K562 (cell line): ENCODE data around the gene DELE1. TPM values are rescaled to one million over a fixed set of nuclear protein-coding genes. Genes with fewer than 3 reads are reported as not detected.

Experiments
- GABPB1 ChIP-seq: sonication (generic); formaldehyde crosslinking; IDR thresholded peaks from 2 replicates; pipeline ENCODE4 v1.8.0; 2022; ENCODE audit warnings: mild to moderate bottlenecking, missing genetic modification reagents
- MEIS2 ChIP-seq: fragments of 450-650 bp; IDR thresholded peaks from 2 replicates; pipeline ENCODE4 v1.6.1; 2014; ENCODE audit warnings: mild to moderate bottlenecking; ENCODE audit not compliant: partially characterized antibody
- MGA ChIP-seq: fragments of 450-650 bp; IDR thresholded peaks from 2 replicates; pipeline ENCODE4 v1.6.1; 2016; ENCODE audit warnings: mild to moderate bottlenecking, moderate library complexity
- PML ChIP-seq: IDR thresholded peaks from 2 replicates; pipeline ENCODE4 v1.6.1; 2012; ENCODE audit warnings: low read length, inconsistent platforms
- RHOXF2B ChIP-seq: fragments of 250-450 bp; sonication (Bioruptor Pico); conservative IDR thresholded peaks from 2 replicates; pipeline ENCODE4 v1.5.1; 2021
- SAP30 ChIP-seq: fragments of 200-600 bp; sonication (generic); IDR thresholded peaks from 2 replicates; pipeline ENCODE4 v1.6.1; 2012; ENCODE audit warnings: borderline replicate concordance, low read depth, mild to moderate bottlenecking, moderate library complexity, low read length, control low read depth, inconsistent platforms; ENCODE audit not compliant: insufficient read depth, poor library complexity, severe bottlenecking
- TCF3 ChIP-seq: sonication (generic); formaldehyde crosslinking; IDR thresholded peaks from 2 replicates; pipeline ENCODE4 v1.4.0; 2020; ENCODE audit warnings: mild to moderate bottlenecking, missing genetic modification reagents
- ZBTB2 ChIP-seq: fragments of 450-650 bp; IDR thresholded peaks from 2 replicates; pipeline ENCODE4 v1.6.1; 2016; ENCODE audit warnings: antibody characterized with exemption
- ZFP1 ChIP-seq: fragments of 450-650 bp; formaldehyde crosslinking; IDR thresholded peaks from 2 replicates; pipeline ENCODE4 v1.4.0; 2020; ENCODE audit warnings: mild to moderate bottlenecking, mixed read lengths
- ZFP30 ChIP-seq: fragments of 250-450 bp; sonication (Bioruptor Pico); IDR thresholded peaks from 2 replicates; pipeline ENCODE4 v1.8.0; 2022; ENCODE audit warnings: moderate library complexity, mild to moderate bottlenecking, inconsistent platforms, borderline replicate concordance
- polyA plus RNA-seq, 8 experiments: library from polyadenylated mRNA; depleted of rRNA in 4 of 8; stranded (reverse) in 5 of 8; unstranded in 3 of 8; fragments of >200 nt; fragmentation: Nextera tagmentation in 2 of 8; fragmentation: Illumina TruSeq in 1 of 8; extraction: Ambion mirVana in 2 of 8; extraction: Trizol in 1 of 8; gene quantifications; 2 replicates each; pipeline versions ENCODE4 v1.2.1 to v1.2.3, GENCODE V29; 2011 to 2014; ENCODE audit warnings: inconsistent platforms in 1 of 8, missing spikeins in 1 of 8
- total RNA-seq, 7 experiments: library from RNA; depleted of rRNA in 6 of 7; stranded (reverse); fragments of >200 nt in 6 of 7; fragmentation: Illumina TruSeq in 2 of 7; extraction: Trizol in 2 of 7; gene quantifications; 2 replicates each; pipeline versions ENCODE4 v1.2.1 to v1.2.3, GENCODE V29; 2011 to 2021; ENCODE audit warnings: low replicate concordance in 1 of 7
- TF ChIP-seq, protein P1 (sequence below): sonication (generic); formaldehyde crosslinking; IDR thresholded peaks from 2 replicates; pipeline ENCODE4 v1.8.0; 2022; ENCODE audit warnings: missing genetic modification reagents, mild to moderate bottlenecking, moderate library complexity, borderline replicate concordance

The DELE1 gene
- total and polyA plus RNA-seq, 9 of the 15 experiments (the other 6 are each of a cell fraction or from before 2014, with no cell fraction given), result 16.6 to 74.4 (median 49.8) TPM

DNA sequence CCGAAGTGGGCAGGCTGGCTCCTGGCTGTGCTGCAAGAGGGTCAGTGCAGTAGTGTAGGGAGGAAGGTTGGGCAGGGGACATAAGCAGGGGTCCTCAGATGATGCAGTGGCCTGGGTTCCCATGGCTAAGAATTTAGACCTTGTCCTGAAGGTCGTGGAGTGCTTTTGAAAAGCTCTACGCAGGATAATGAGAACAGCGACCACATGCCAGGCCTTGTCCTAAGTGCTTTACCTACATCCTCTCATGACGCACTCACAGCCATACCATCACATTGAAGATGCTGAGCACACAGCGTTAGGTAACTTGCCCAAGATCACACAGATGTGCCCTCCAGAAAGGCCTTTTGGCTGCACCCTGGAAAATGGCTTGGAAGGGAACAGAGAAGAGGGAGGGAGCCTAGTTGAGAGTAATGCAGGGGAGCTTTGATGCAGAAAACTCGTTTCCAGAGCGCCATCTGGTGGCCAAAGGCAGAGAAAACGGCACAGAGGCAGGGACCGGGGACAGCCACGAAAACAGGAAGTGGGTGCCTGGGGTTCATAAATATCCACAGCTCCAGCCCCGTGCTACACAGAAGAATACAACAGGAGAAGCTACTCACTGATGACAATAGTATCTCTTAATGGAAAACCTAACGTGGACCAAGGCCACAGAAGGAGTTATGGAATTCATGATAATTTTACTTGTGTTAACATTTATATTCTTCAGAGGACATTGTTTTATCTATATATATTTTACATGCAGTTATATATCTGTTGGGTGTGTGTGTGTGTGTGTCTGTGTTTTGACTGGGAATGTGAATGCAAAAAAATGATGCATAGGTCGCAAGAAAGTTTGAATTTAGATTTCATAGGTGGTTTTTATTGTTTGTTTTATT is 37.0 kb downstream of the DELE1 start (continued):
- TF ChIP-seq GABPB1 (CRISPR knock-in tag) (peak; percentile 77), SAP30 (no peak), MEIS2 (peak; percentile 6), ZFP1 (CRISPR knock-in tag) (no peak), ZFP30 (no peak), TCF3 (CRISPR knock-in tag) (peak; percentile 32; the same call in 1 of the 2 replicates), RHOXF2B (CRISPR knock-in tag) (no peak), PML (no peak), MGA (peak; percentile 18; the same call in 1 of the 2 replicates), ZBTB2 (no peak)
- TF ChIP-seq, protein P1, sequence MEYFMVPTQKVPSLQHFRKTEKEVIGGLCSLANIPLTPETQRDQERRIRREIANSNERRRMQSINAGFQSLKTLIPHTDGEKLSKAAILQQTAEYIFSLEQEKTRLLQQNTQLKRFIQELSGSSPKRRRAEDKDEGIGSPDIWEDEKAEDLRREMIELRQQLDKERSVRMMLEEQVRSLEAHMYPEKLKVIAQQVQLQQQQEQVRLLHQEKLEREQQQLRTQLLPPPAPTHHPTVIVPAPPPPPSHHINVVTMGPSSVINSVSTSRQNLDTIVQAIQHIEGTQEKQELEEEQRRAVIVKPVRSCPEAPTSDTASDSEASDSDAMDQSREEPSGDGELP (CRISPR knock-in tag), result peak; percentile 34; the same call in 1 of the 2 replicates
